Endodermal cell (in vitro differentiated cells): ENCODE results near the gene CALHM6. TPM values are rescaled to one million over a fixed set of nuclear protein-coding genes. Genes with fewer than 3 reads are reported as not detected.

Experiments used
- DNase-seq: peaks from one replicate; pipeline ENCODE4 v3.0.0-alpha.2; 2017
- H3K27ac ChIP-seq: 2 replicates; pipeline ENCODE4 v1.5.1; 2013; ENCODE audit warnings: mild to moderate bottlenecking, low read depth, low read length, moderate library complexity
- H3K27me3 ChIP-seq: 2 replicates; pipeline ENCODE4 v1.6.1; 2013; ENCODE audit warnings: mild to moderate bottlenecking, low read length, moderate library complexity; ENCODE audit not compliant: insufficient read depth, control insufficient read depth, poor library complexity, severe bottlenecking
- H3K36me3 ChIP-seq: 2 replicates; pipeline ENCODE4 v1.7.0; 2013; ENCODE audit warnings: mild to moderate bottlenecking, low read length, moderate library complexity; ENCODE audit not compliant: control insufficient read depth, insufficient read depth
- H3K4me1 ChIP-seq: one replicate; pipeline ENCODE4 v1.7.0; 2013; ENCODE audit warnings: low read length; ENCODE audit not compliant: control insufficient read depth, insufficient read depth
- H3K4me3 ChIP-seq: 2 replicates; pipeline ENCODE4 v1.5.1; 2013; ENCODE audit warnings: mild to moderate bottlenecking, low read length, moderate library complexity
- H3K9ac ChIP-seq: 2 replicates; pipeline ENCODE4 v1.6.1; 2013; ENCODE audit warnings: mild to moderate bottlenecking, low read length, moderate library complexity; ENCODE audit not compliant: poor library complexity, severe bottlenecking; ENCODE audit errors: extremely low read depth
- H3K9me3 ChIP-seq: 2 replicates; pipeline ENCODE4 v1.6.1; 2013; ENCODE audit warnings: mild to moderate bottlenecking, low read length, moderate library complexity; ENCODE audit not compliant: control insufficient read depth
- H3K27ac Mint-ChIP-seq: 2 replicates; pipeline ENCODE4 v1.8.0; 2020; ENCODE audit warnings: mixed read lengths
- H3K27me3 Mint-ChIP-seq: 2 replicates; pipeline ENCODE4 v1.8.0; 2021; ENCODE audit warnings: mild to moderate bottlenecking, mixed read lengths; ENCODE audit not compliant: insufficient read depth
- H3K36me3 Mint-ChIP-seq: 2 replicates; pipeline ENCODE4 v1.8.0; 2020; ENCODE audit warnings: low read depth, mixed read lengths
- H3K4me1 Mint-ChIP-seq: 2 replicates; pipeline ENCODE4 v1.8.0; 2020; ENCODE audit warnings: mixed read lengths
- H3K4me3 Mint-ChIP-seq: 2 replicates; pipeline ENCODE4 v1.8.0; 2020; ENCODE audit warnings: mild to moderate bottlenecking, moderate library complexity, mixed read lengths
- H3K9me3 Mint-ChIP-seq: 2 replicates; pipeline ENCODE4 v1.8.0; 2020; ENCODE audit warnings: mild to moderate bottlenecking, mixed read lengths
- WGBS, 2 experiments: methylation state at CpG; one replicate each; pipeline versions ENCODE4 v1.1.5 to v1.1.7; 2013; ENCODE audit warnings: missing lambda C conversion rate in 2 of 2, mixed read lengths in 1 of 2; ENCODE audit not compliant: insufficient coverage in 1 of 2, insufficient read length in 1 of 2; 5-methylcytosine and 5-hydroxymethylcytosine counted together
- total RNA-seq, 2 donors: library from RNA; stranded (reverse); fragmentation: NEBNext Ultra II Directional in 1 of 2; extraction: Animal tissue kit (Norgen Biotek cat#: 25700) in 1 of 2; gene quantifications; 2 replicates in 1 of 2; 3 replicates in 1 of 2; pipeline ENCODE4 v1.2.1, GENCODE V29; 2021
- TF ChIP-seq, protein P1 (sequence below): fragments of 200-600 bp; sonication (generic); conservative IDR thresholded peaks from 2 replicates; pipeline ENCODE4 v1.5.0; 2021; ENCODE audit warnings: antibody characterized with exemption, mild to moderate bottlenecking

CALHM6 gene
- total RNA-seq, 2 donors from 2014 or later = 0.95 TPM; not detected in 1

DNA sequence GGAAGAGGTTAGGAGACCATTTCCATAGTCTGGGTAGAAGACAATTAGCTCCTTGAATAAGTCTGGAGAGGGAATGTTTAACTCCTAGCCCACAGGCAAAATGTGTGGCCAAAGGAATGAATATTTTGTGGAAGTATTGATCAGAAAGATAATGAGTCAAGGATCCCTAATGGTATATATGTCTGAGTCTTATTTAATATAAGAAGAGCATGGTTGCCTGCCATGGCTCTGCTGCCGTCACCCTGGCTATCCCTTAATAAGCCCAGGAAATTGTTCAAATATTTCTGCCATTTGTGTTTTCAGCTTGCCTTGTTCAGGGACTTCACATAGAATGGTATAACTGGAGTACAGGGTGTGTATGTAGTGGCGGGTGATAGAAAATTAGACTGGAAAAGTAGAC lies 18.1 kb upstream of the CALHM6 start:
- TF ChIP-seq, protein P1, sequence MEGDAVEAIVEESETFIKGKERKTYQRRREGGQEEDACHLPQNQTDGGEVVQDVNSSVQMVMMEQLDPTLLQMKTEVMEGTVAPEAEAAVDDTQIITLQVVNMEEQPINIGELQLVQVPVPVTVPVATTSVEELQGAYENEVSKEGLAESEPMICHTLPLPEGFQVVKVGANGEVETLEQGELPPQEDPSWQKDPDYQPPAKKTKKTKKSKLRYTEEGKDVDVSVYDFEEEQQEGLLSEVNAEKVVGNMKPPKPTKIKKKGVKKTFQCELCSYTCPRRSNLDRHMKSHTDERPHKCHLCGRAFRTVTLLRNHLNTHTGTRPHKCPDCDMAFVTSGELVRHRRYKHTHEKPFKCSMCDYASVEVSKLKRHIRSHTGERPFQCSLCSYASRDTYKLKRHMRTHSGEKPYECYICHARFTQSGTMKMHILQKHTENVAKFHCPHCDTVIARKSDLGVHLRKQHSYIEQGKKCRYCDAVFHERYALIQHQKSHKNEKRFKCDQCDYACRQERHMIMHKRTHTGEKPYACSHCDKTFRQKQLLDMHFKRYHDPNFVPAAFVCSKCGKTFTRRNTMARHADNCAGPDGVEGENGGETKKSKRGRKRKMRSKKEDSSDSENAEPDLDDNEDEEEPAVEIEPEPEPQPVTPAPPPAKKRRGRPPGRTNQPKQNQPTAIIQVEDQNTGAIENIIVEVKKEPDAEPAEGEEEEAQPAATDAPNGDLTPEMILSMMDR = no peak
- Mint-ChIP-seq H3K27ac (no peak overlapping the region), H3K36me3 (no peaks in the 10 kb centered on the region), H3K4me1 (peaks cover 6% of the 10 kb centered on the region), H3K27me3 (no peaks in the 10 kb centered on the region), H3K9me3 (no peaks in the 10 kb centered on the region), H3K4me3 (no peak overlapping the region)
- Histone ChIP-seq H3K9me3 (no peaks in the 10 kb centered on the region), H3K27ac (no peak overlapping the region), H3K4me1 (no peaks in the 10 kb centered on the region), H3K27me3 (no peaks in the 10 kb centered on the region), H3K36me3 (no peaks in the 10 kb centered on the region), H3K4me3 (no peak overlapping the region), H3K9ac (no peak overlapping the region)
- no peak for DNase-seq
- 92% methylated on average over 2 of the region's 2 CpGs; no CpG with 5 or more reads in 1 of the 2 experiments for WGBS, 2 experiments

DNA sequence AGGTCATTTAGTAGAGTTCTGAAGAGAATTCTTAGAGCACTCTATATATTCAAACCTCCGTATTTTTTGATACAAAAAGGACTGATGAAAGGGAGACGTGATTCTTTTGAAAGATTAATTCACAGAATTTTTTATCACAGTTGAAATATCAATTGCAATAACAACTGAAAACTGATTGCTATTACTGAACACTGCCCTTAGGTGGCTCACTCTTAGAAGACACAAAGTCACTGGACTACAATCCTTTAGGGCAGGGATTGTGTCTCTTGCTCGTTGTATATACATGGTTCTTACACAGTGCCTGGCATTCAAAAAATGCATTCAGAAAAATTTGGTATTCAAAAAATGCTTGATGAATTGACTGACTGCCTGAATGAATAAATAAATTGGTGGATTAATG lies 17.1 kb upstream of the CALHM6 start:
- H3K27me3 Mint-ChIP-seq = no peaks in the 10 kb centered on the region
- H3K4me1 Mint-ChIP-seq = peaks cover 6% of the 10 kb centered on the region
- no peak overlapping the region for H3K27ac ChIP-seq
- WGBS, 2 experiments = 58 to 77% methylated on average over 1 to 3 of the region's 3 CpGs
- H3K9ac ChIP-seq = no peak overlapping the region
- H3K9me3 ChIP-seq = no peaks in the 10 kb centered on the region
- H3K27ac Mint-ChIP-seq = no peak overlapping the region
- H3K4me1 ChIP-seq = no peaks in the 10 kb centered on the region
- H3K4me3 ChIP-seq = no peak overlapping the region
- TF ChIP-seq, protein P1 = peak; percentile 70
- no peak overlapping the region for H3K4me3 Mint-ChIP-seq
- no peaks in the 10 kb centered on the region for H3K36me3 ChIP-seq
- no peaks in the 10 kb centered on the region for H3K36me3 Mint-ChIP-seq
- H3K9me3 Mint-ChIP-seq = no peaks in the 10 kb centered on the region
- no peak for DNase-seq
- H3K27me3 ChIP-seq = no peaks in the 10 kb centered on the region

DNA sequence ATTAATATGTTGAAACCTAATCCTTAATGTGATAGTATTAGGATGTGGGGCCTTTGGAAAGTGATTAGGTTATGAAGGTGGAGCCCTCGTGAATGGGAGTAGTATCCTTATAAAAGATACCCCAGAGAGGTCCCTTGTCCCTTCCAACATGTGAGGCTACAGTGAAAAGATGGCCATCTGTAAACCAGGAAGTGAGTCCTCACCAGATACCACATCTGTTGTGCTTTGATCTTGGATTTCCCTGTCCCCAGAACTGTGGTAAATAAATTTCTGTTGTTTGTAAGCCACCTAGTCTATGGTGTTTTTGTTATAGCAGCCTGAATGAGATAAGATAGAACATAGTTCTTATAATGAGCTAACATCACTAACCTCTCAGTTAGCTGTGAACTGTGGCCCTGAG lies 16.6 kb upstream of the CALHM6 start:
- TF ChIP-seq, protein P1 = no peak
- Mint-ChIP-seq H3K4me1 (peaks cover 3% of the 10 kb centered on the region), H3K27me3 (no peaks in the 10 kb centered on the region), H3K4me3 (no peak overlapping the region), H3K27ac (no peak overlapping the region), H3K9me3 (no peaks in the 10 kb centered on the region), H3K36me3 (no peaks in the 10 kb centered on the region)
- Histone ChIP-seq H3K4me3 (no peak overlapping the region), H3K9me3 (no peaks in the 10 kb centered on the region), H3K36me3 (no peaks in the 10 kb centered on the region), H3K27me3 (no peaks in the 10 kb centered on the region), H3K4me1 (no peaks in the 10 kb centered on the region), H3K27ac (no peak overlapping the region), H3K9ac (no peak overlapping the region)
- no peak for DNase-seq
- 92% methylated on average over 1 of the region's 1 CpG; no CpG with 5 or more reads in 1 of the 2 experiments for WGBS, 2 experiments
